GM23338 (cell line): ENCODE data around the gene MORC1. TPM values are rescaled to one million over a fixed set of nuclear protein-coding genes. Genes with fewer than 3 reads are reported as not detected.

ENCODE experiments used
- ATAC-seq: fragments of 200-7000 bp; cut with Tn5 transposase; 3 replicates; pipeline ENCODE4 v1.9.1; 2020
- DNase-seq: peaks from one replicate; pipeline ENCODE4 v3.0.0-alpha.2; 2015; ENCODE audit warnings: low spot score
- H2AFZ ChIP-seq: fragments of 200-600 bp; sonication (generic); 2 replicates; pipeline ENCODE4 v1.8.0; 2016; ENCODE audit warnings: antibody characterized with exemption, mild to moderate bottlenecking, moderate library complexity
- H3F3A ChIP-seq: fragments of 200-600 bp; sonication (generic); replicated peaks from 2 replicates; pipeline ENCODE4 v1.8.0; 2017; ENCODE audit warnings: antibody characterized with exemption, mixed run types, low read depth
- H3K27ac ChIP-seq: fragments of 200-600 bp; sonication (generic); 2 replicates; pipeline ENCODE4 v1.6.1; 2016; ENCODE audit warnings: low read depth
- H3K27me3 ChIP-seq: fragments of 200-600 bp; sonication (generic); 2 replicates; pipeline ENCODE4 v1.8.0; 2016; ENCODE audit warnings: mild to moderate bottlenecking, mixed run types, moderate library complexity; ENCODE audit not compliant: insufficient read depth
- H3K36me3 ChIP-seq: fragments of 200-600 bp; sonication (generic); 2 replicates; pipeline ENCODE4 v1.8.0; 2016; ENCODE audit warnings: mild to moderate bottlenecking; ENCODE audit not compliant: insufficient read depth
- H3K4me1 ChIP-seq: fragments of 200-600 bp; sonication (generic); 2 replicates; pipeline ENCODE4 v1.8.0; 2016; ENCODE audit warnings: mild to moderate bottlenecking, moderate library complexity; ENCODE audit not compliant: insufficient read depth
- H3K4me2 ChIP-seq: fragments of 200-600 bp; sonication (generic); 2 replicates; pipeline ENCODE4 v1.7.1; 2017; ENCODE audit warnings: mixed run types
- H3K4me3 ChIP-seq: fragments of 200-600 bp; sonication (generic); 2 replicates; pipeline ENCODE4 v1.6.1; 2016; ENCODE audit warnings: mixed run types
- H3K79me2 ChIP-seq: fragments of 200-600 bp; sonication (generic); replicated peaks from 2 replicates; pipeline ENCODE4 v1.8.0; 2017; ENCODE audit warnings: mild to moderate bottlenecking; ENCODE audit not compliant: insufficient read depth
- H3K9me2 ChIP-seq: fragments of 200-600 bp; sonication (generic); 2 replicates; pipeline ENCODE4 v1.8.0; 2017; ENCODE audit not compliant: insufficient read depth
- H4K20me1 ChIP-seq: fragments of 200-600 bp; sonication (generic); replicated peaks from 2 replicates; pipeline ENCODE4 v1.8.0; 2017; ENCODE audit warnings: mild to moderate bottlenecking; ENCODE audit not compliant: insufficient read depth
- H3K27ac Mint-ChIP-seq: 2 replicates; pipeline ENCODE4 v1.8.0; 2020; ENCODE audit warnings: inconsistent platforms, mild to moderate bottlenecking, moderate library complexity, mixed read lengths
- H3K27me3 Mint-ChIP-seq: 3 replicates; pipeline ENCODE4 v1.8.0; 2022; ENCODE audit warnings: low read depth, mild to moderate bottlenecking, moderate library complexity, mixed read lengths, inconsistent platforms; ENCODE audit not compliant: insufficient read depth, poor library complexity
- H3K36me3 Mint-ChIP-seq: 3 replicates; pipeline ENCODE4 v1.8.0; 2021; ENCODE audit warnings: low read depth, mild to moderate bottlenecking, inconsistent platforms, moderate library complexity, mixed read lengths
- H3K4me1 Mint-ChIP-seq: 3 replicates; pipeline ENCODE4 v1.8.0; 2020; ENCODE audit warnings: mild to moderate bottlenecking, inconsistent platforms, mixed read lengths
- H3K4me3 Mint-ChIP-seq: 3 replicates; pipeline ENCODE4 v1.8.0; 2021; ENCODE audit warnings: moderate library complexity, mild to moderate bottlenecking, inconsistent platforms, mixed read lengths
- H3K9me3 Mint-ChIP-seq: 3 replicates; pipeline ENCODE4 v1.8.0; 2020; ENCODE audit warnings: moderate library complexity, mild to moderate bottlenecking, inconsistent platforms, mixed read lengths
- CTCF ChIP-seq, 2 experiments: fragments of 200-600 bp in 1 of 2; sonication (generic) in 1 of 2; conservative IDR thresholded peaks; 2 replicates each; pipeline versions ENCODE4 v1.5.1 to v1.6.1; 2016 to 2017; ENCODE audit warnings: antibody characterized with exemption in 2 of 2, low read depth in 2 of 2, mild to moderate bottlenecking in 2 of 2, moderate library complexity in 1 of 2
- ETS1 ChIP-seq: IDR thresholded peaks from 2 replicates; pipeline ENCODE4 v1.6.1; 2016; ENCODE audit warnings: antibody characterized with exemption
- EZH2 ChIP-seq: fragments of 200-600 bp; sonication (generic); IDR thresholded peaks from one replicate; pipeline ENCODE4 v1.8.0; 2017; ENCODE audit warnings: antibody characterized with exemption, mild to moderate bottlenecking, low read depth; ENCODE audit not compliant: unreplicated experiment
- NANOG ChIP-seq: IDR thresholded peaks from 2 replicates; pipeline ENCODE4 v1.6.1; 2016; ENCODE audit warnings: antibody characterized with exemption, borderline replicate concordance
- STAT1 ChIP-seq: IDR thresholded peaks from one replicate; pipeline ENCODE4 v1.6.1; 2016; ENCODE audit warnings: antibody characterized with exemption; ENCODE audit not compliant: unreplicated experiment
- ZNF331 ChIP-seq: fragments of 250-450 bp; sonication (Bioruptor Pico); IDR thresholded peaks from 2 replicates; pipeline ENCODE4 v1.5.0; 2020; ENCODE audit warnings: low read depth, mild to moderate bottlenecking, moderate library complexity
- polyA plus RNA-seq: library from polyadenylated mRNA; unstranded; fragments of >200 nt; fragmentation: Nextera tagmentation; extraction: Ambion mirVana; gene quantifications from 2 replicates; pipeline ENCODE4 v1.2.1, GENCODE V29; 2016
- total RNA-seq: library from RNA; depleted of rRNA; stranded (reverse); fragments of >200 nt; shearing (Covaris generic); gene quantifications from 2 replicates; pipeline ENCODE4 v1.2.3, GENCODE V29; 2014

Gene MORC1
- total and polyA plus RNA-seq, 2 experiments from 2014 or later: not detected

GRCh38 chr3:109047366-109047765, 70.6 kb downstream of the MORC1 start:
- H3K79me2 ChIP-seq: no peaks in the 10 kb centered on the region
- H3K27me3 Mint-ChIP-seq: no peaks in the 10 kb centered on the region
- H3F3A ChIP-seq: no peaks in the 10 kb centered on the region
- H3K4me2 ChIP-seq: peak overlapping the region; percentile 60
- no peaks in the 10 kb centered on the region for H3K27me3 ChIP-seq
- H3K4me3 Mint-ChIP-seq: 0 out of 3 replicates have a peak overlapping the region, but pooled peaks have one; percentile 8
- no peaks in the 10 kb centered on the region for H4K20me1 ChIP-seq
- H3K36me3 ChIP-seq: no peaks in the 10 kb centered on the region
- peaks cover 23% of the 10 kb centered on the region for H3K4me1 ChIP-seq
- no peak for DNase-seq
- no peaks in the 10 kb centered on the region for H3K36me3 Mint-ChIP-seq
- H3K27ac Mint-ChIP-seq: peak overlapping the region; percentile 49
- H3K27ac ChIP-seq: no peak overlapping the region
- peaks cover 21% of the 10 kb centered on the region for H3K4me1 Mint-ChIP-seq
- no peaks in the 10 kb centered on the region for H3K9me3 Mint-ChIP-seq
- TF ChIP-seq ZNF331 (CRISPR knock-in tag): no peak
- TF ChIP-seq STAT1: no peak
- TF ChIP-seq EZH2: no peak
- no peaks in the 10 kb centered on the region for H3K9me2 ChIP-seq
- no peak overlapping the region for H2AFZ ChIP-seq
- ATAC-seq: no peak
- H3K4me3 ChIP-seq: 0 out of 2 replicates have a peak overlapping the region, but pooled peaks have one; percentile 6

- no peaks in the 10 kb centered on the region for H4K20me1 ChIP-seq
- no peaks in the 10 kb centered on the region for H3K79me2 ChIP-seq
- no peaks in the 10 kb centered on the region for H3F3A ChIP-seq
- no peak overlapping the region for H3K4me3 Mint-ChIP-seq
- no peaks in the 10 kb centered on the region for H3K27me3 Mint-ChIP-seq
- no peak for TF ChIP-seq ETS1
- TF ChIP-seq CTCF (conservative IDR thresholded peaks at IDR 0.05; ENCODE audit: low read depth in 2 of 2): no peak
- peaks cover 23% of the 10 kb centered on the region for H3K4me1 ChIP-seq
- DNase-seq (no peak), ATAC-seq (no peak)
- H2AFZ ChIP-seq: no peak overlapping the region
- H3K27ac Mint-ChIP-seq: no peak overlapping the region
- no peaks in the 10 kb centered on the region for H3K36me3 ChIP-seq
- H3K36me3 Mint-ChIP-seq: no peaks in the 10 kb centered on the region
- H3K27ac ChIP-seq: no peak overlapping the region
- peaks cover 21% of the 10 kb centered on the region for H3K4me1 Mint-ChIP-seq
- no peak overlapping the region for H3K4me2 ChIP-seq
- H3K9me2 ChIP-seq: no peaks in the 10 kb centered on the region
- H3K27me3 ChIP-seq: no peaks in the 10 kb centered on the region
- no peak overlapping the region for H3K4me3 ChIP-seq
- no peaks in the 10 kb centered on the region for H3K9me3 Mint-ChIP-seq
Measured at GRCh38 chr3:109045271-109046040, 72.5 kb downstream of the MORC1 start.

GRCh38 chr3:109035082-109035481, 82.9 kb downstream of the MORC1 start:
- ATAC-seq: no peak
- Histone ChIP-seq H3K4me1 (no peaks in the 10 kb centered on the region), H3K27me3 (no peaks in the 10 kb centered on the region), H3K36me3 (no peaks in the 10 kb centered on the region), H3K4me3 (no peak overlapping the region), H3F3A (no peaks in the 10 kb centered on the region), H3K4me2 (no peak overlapping the region), H3K79me2 (no peaks in the 10 kb centered on the region), H3K27ac (no peak overlapping the region), H3K9me2 (no peaks in the 10 kb centered on the region), H4K20me1 (no peaks in the 10 kb centered on the region), H2AFZ (no peak overlapping the region)
- TF ChIP-seq NANOG: no peak
- no peak for TF ChIP-seq EZH2
- H3K27ac Mint-ChIP-seq: no peak overlapping the region
- H3K36me3 Mint-ChIP-seq: peaks cover 3% of the 10 kb centered on the region; the same call in 1 of the 3 replicates
- no peak overlapping the region for H3K4me3 Mint-ChIP-seq
- no peak for DNase-seq
- peaks cover 2% of the 10 kb centered on the region; the same call in 1 of the 3 replicates for H3K4me1 Mint-ChIP-seq
- H3K9me3 Mint-ChIP-seq: peaks cover 7% of the 10 kb centered on the region; the same call in 2 of the 3 replicates
- H3K27me3 Mint-ChIP-seq: no peaks in the 10 kb centered on the region
